ENCODE measurements around the gene UBA3.

UBA3 gene

GRCh38 chr3:69080233-69080920 lies at the start of gene UBA3:
UBA3 (minus strand) TSS chr3:69080365; CDS start chr3:69080353, 12 bp downstream.
- ATAC-seq, result peak; percentile 70
- H3K9me3 Mint-ChIP-seq, result no peaks in the 10 kb centered on the region

GRCh38 chr3:69129531-69129930 lies 49.4 kb upstream of the UBA3 start:
- DNase-seq (ENCODE audit: low spot score in 2 of 2), result no peak
- Mint-ChIP-seq H3K4me1 (no peaks in the 10 kb centered on the region), H3K27ac (no peak overlapping the region), H3K36me3 (no peaks in the 10 kb centered on the region), H3K9me3 (no peaks in the 10 kb centered on the region), H3K4me3 (no peak overlapping the region)
- ATAC-seq, result no peak

More at GRCh38 chr3:69080233-69080920, at the start of gene UBA3:
- H3K4me1 Mint-ChIP-seq, result peaks cover 63% of the 10 kb centered on the region
- H3K27ac Mint-ChIP-seq, result peak within 1 kb of the TSS; percentile 93
- H3K4me3 Mint-ChIP-seq, result peak within 1 kb of the TSS; percentile 89
- peaks cover 36% of the 10 kb centered on the region for H3K36me3 Mint-ChIP-seq
- peak; percentile 70 to 86 for DNase-seq (ENCODE audit: low spot score in 2 of 2)

- no peak overlapping the region for H3K27ac Mint-ChIP-seq
- no peak for ATAC-seq
- no peak overlapping the region for H3K4me3 Mint-ChIP-seq
- H3K4me1 Mint-ChIP-seq, result no peaks in the 10 kb centered on the region
- no peak for DNase-seq (ENCODE audit: low spot score in 2 of 2)
- H3K9me3 Mint-ChIP-seq, result no peaks in the 10 kb centered on the region
- H3K36me3 Mint-ChIP-seq, result no peaks in the 10 kb centered on the region
Observed at GRCh38 chr3:69128509-69128908, 48.3 kb upstream of the UBA3 start.

GRCh38 chr3:69126999-69127398 lies 46.8 kb upstream of the UBA3 start:
- ATAC-seq, result no peak
- Mint-ChIP-seq H3K9me3 (no peaks in the 10 kb centered on the region), H3K4me1 (no peaks in the 10 kb centered on the region), H3K27ac (no peak overlapping the region), H3K4me3 (no peak overlapping the region), H3K36me3 (no peaks in the 10 kb centered on the region)
- no peak for DNase-seq (ENCODE audit: low spot score in 2 of 2)

- no peak overlapping the region for H3K27ac Mint-ChIP-seq
- ATAC-seq (no peak), DNase-seq (ENCODE audit: low spot score in 2 of 2) (no peak)
- H3K9me3 Mint-ChIP-seq, result no peaks in the 10 kb centered on the region
- H3K4me1 Mint-ChIP-seq, result no peaks in the 10 kb centered on the region
- H3K4me3 Mint-ChIP-seq, result no peak overlapping the region
- H3K36me3 Mint-ChIP-seq, result no peaks in the 10 kb centered on the region
Observed at GRCh38 chr3:69126216-69126615, 46.1 kb upstream of the UBA3 start.

- DNase-seq (ENCODE audit: low spot score in 2 of 2) (no peak), ATAC-seq (no peak)
- Mint-ChIP-seq H3K4me3 (no peak within 1 kb of the TSS), H3K9me3 (no peaks in the 10 kb centered on the region), H3K36me3 (no peaks in the 10 kb centered on the region), H3K27ac (no peak within 1 kb of the TSS), H3K4me1 (no peaks in the 10 kb centered on the region)
Observed at GRCh38 chr3:69122403-69122802, 42.2 kb upstream of the UBA3 start, which contains the start of gene LMOD3. LMOD3 (minus strand) TSS chr3:69122595; CDS start chr3:69122386, 209 bp downstream.

GRCh38 chr3:69121950-69122349 lies 41.8 kb upstream of the UBA3 start:
- H3K27ac Mint-ChIP-seq, result no peak overlapping the region

GRCh38 chr3:69121513-69121912 lies 41.3 kb upstream of the UBA3 start:
- Mint-ChIP-seq H3K4me3 (no peak overlapping the region), H3K36me3 (no peaks in the 10 kb centered on the region), H3K27ac (no peak overlapping the region), H3K9me3 (no peaks in the 10 kb centered on the region), H3K4me1 (no peaks in the 10 kb centered on the region)
- DNase-seq (ENCODE audit: low spot score in 2 of 2) (no peak), ATAC-seq (no peak)

More at GRCh38 chr3:69121950-69122349, 41.8 kb upstream of the UBA3 start:
- H3K4me3 Mint-ChIP-seq, result no peak overlapping the region
- H3K36me3 Mint-ChIP-seq, result no peaks in the 10 kb centered on the region
- H3K9me3 Mint-ChIP-seq, result no peaks in the 10 kb centered on the region
- ATAC-seq, result no peak
- H3K4me1 Mint-ChIP-seq, result no peaks in the 10 kb centered on the region
- DNase-seq (ENCODE audit: low spot score in 2 of 2), result no peak

GRCh38 chr3:69120879-69121464 lies 40.8 kb upstream of the UBA3 start:
- Mint-ChIP-seq H3K4me3 (no peak overlapping the region), H3K36me3 (no peaks in the 10 kb centered on the region), H3K9me3 (no peaks in the 10 kb centered on the region), H3K27ac (no peak overlapping the region), H3K4me1 (no peaks in the 10 kb centered on the region)
- ATAC-seq (peak; percentile 75), DNase-seq (ENCODE audit: low spot score in 2 of 2) (peak; percentile 66 to 90)

- H3K4me1 Mint-ChIP-seq, result no peaks in the 10 kb centered on the region
- no peak for DNase-seq (ENCODE audit: low spot score in 2 of 2)
- no peak overlapping the region for H3K4me3 Mint-ChIP-seq
- H3K9me3 Mint-ChIP-seq, result no peaks in the 10 kb centered on the region
- H3K36me3 Mint-ChIP-seq, result no peaks in the 10 kb centered on the region
- no peak overlapping the region for H3K27ac Mint-ChIP-seq
- no peak for ATAC-seq
Observed at GRCh38 chr3:69119681-69120080, 39.5 kb upstream of the UBA3 start.

GRCh38 chr3:69119138-69119537 lies 39.0 kb upstream of the UBA3 start:
- Mint-ChIP-seq H3K4me1 (no peaks in the 10 kb centered on the region), H3K9me3 (no peaks in the 10 kb centered on the region), H3K27ac (no peak overlapping the region), H3K4me3 (no peak overlapping the region), H3K36me3 (no peaks in the 10 kb centered on the region)
- no peak for ATAC-seq
- no peak for DNase-seq (ENCODE audit: low spot score in 2 of 2)

- Mint-ChIP-seq H3K9me3 (no peaks in the 10 kb centered on the region), H3K4me3 (no peak overlapping the region), H3K36me3 (no peaks in the 10 kb centered on the region), H3K27ac (no peak overlapping the region), H3K4me1 (no peaks in the 10 kb centered on the region)
- ATAC-seq (no peak), DNase-seq (ENCODE audit: low spot score in 2 of 2) (no peak)
Observed at GRCh38 chr3:69118555-69118954, 38.4 kb upstream of the UBA3 start.

GRCh38 chr3:69116897-69117296 lies 36.7 kb upstream of the UBA3 start:
- no peak for DNase-seq (ENCODE audit: low spot score in 2 of 2)
- ATAC-seq, result no peak
- Mint-ChIP-seq H3K27ac (no peak overlapping the region), H3K4me3 (no peak overlapping the region), H3K9me3 (no peaks in the 10 kb centered on the region), H3K36me3 (no peaks in the 10 kb centered on the region), H3K4me1 (no peaks in the 10 kb centered on the region)

- no peaks in the 10 kb centered on the region for H3K9me3 Mint-ChIP-seq
- DNase-seq (ENCODE audit: low spot score in 2 of 2) (no peak), ATAC-seq (no peak)
- H3K4me3 Mint-ChIP-seq, result no peak overlapping the region
- no peaks in the 10 kb centered on the region for H3K4me1 Mint-ChIP-seq
- H3K27ac Mint-ChIP-seq, result no peak overlapping the region
- H3K36me3 Mint-ChIP-seq, result no peaks in the 10 kb centered on the region
Observed at GRCh38 chr3:69116162-69116561, 36.0 kb upstream of the UBA3 start.

- no peak for DNase-seq (ENCODE audit: low spot score in 2 of 2)
- ATAC-seq, result no peak
- no peak overlapping the region for H3K27ac Mint-ChIP-seq
- no peaks in the 10 kb centered on the region for H3K36me3 Mint-ChIP-seq
- H3K9me3 Mint-ChIP-seq, result no peaks in the 10 kb centered on the region
- no peak overlapping the region for H3K4me3 Mint-ChIP-seq
- no peaks in the 10 kb centered on the region for H3K4me1 Mint-ChIP-seq
Observed at GRCh38 chr3:69115731-69116130, 35.6 kb upstream of the UBA3 start.

- no peak overlapping the region for H3K27ac Mint-ChIP-seq
- DNase-seq (ENCODE audit: low spot score in 2 of 2) (no peak), ATAC-seq (no peak)
- no peaks in the 10 kb centered on the region for H3K36me3 Mint-ChIP-seq
- H3K4me1 Mint-ChIP-seq, result no peaks in the 10 kb centered on the region
- no peaks in the 10 kb centered on the region for H3K9me3 Mint-ChIP-seq
- H3K4me3 Mint-ChIP-seq, result no peak overlapping the region
Observed at GRCh38 chr3:69113536-69113935, 33.4 kb upstream of the UBA3 start.
